ENCODE measurements around the gene PRKACA. TPM values are rescaled to one million over a fixed set of nuclear protein-coding genes. Genes with fewer than 3 reads are reported as not detected.

PRKACA gene
- total and polyA plus RNA-seq, 2 donors (not counting 1 experiment from before 2014, with no cell fraction given): 43.6 to 67.4 TPM

- Histone ChIP-seq H3K4me3 (replicated peaks in 1 of 4; ENCODE audit: control extremely low read depth in 1 of 4, insufficient read depth in 1 of 4, low read depth in 3 of 4, low read length in 4 of 4) (no peak overlapping the region), H3K4me1 (ENCODE audit: control insufficient read depth, extremely low read depth, insufficient read depth, low read length) (no peaks in the 10 kb centered on the region), H3K9ac (ENCODE audit: insufficient read depth, low read length) (no peak overlapping the region), H3K27me3 (ENCODE audit: control insufficient read depth, insufficient read depth, low read length) (peaks cover 5% of the 10 kb centered on the region), H3K27ac (ENCODE audit: insufficient read depth, low read length) (no peak overlapping the region), H3K36me3 (ENCODE audit: control insufficient read depth, insufficient read depth, low read length) (no peaks in the 10 kb centered on the region), H2AFZ (ENCODE audit: low read length) (no peak overlapping the region), H3K79me2 (ENCODE audit: control insufficient read depth, insufficient read depth, low read length) (no peaks in the 10 kb centered on the region), H4K20me1 (ENCODE audit: control insufficient read depth, extremely low read depth, insufficient read depth, low read length) (no peaks in the 10 kb centered on the region), H3K4me2 (ENCODE audit: extremely low read depth, insufficient read depth, low read length) (no peak overlapping the region), H3K9me3 (ENCODE audit: control insufficient read depth, insufficient read depth, low read depth, low read length) (no peaks in the 10 kb centered on the region)
- TF ChIP-seq EZH2 (IDR thresholded peaks at IDR 0.05; ENCODE audit: low read length, missing control alignments) (no peak), CTCF (conservative IDR thresholded peaks at IDR 0.05 in 1 of 2, IDR thresholded peaks at IDR 0.05 in 1 of 2; ENCODE audit: low read depth in 1 of 2, low read length in 2 of 2) (no peak)
- no peak for DNase-seq (ENCODE audit: low read depth in 2 of 2)
These were observed 54.5 kb downstream of the PRKACA start for GRCh38 chr19:14063105-14063504.

- Histone ChIP-seq H3K79me2 (ENCODE audit: control insufficient read depth, insufficient read depth, low read length) (no peaks in the 10 kb centered on the region), H4K20me1 (ENCODE audit: control insufficient read depth, extremely low read depth, insufficient read depth, low read length) (no peaks in the 10 kb centered on the region), H3K9me3 (ENCODE audit: control insufficient read depth, insufficient read depth, low read depth, low read length) (no peaks in the 10 kb centered on the region), H3K9ac (ENCODE audit: insufficient read depth, low read length) (no peak overlapping the region), H3K27me3 (ENCODE audit: control insufficient read depth, insufficient read depth, low read length) (peaks cover 5% of the 10 kb centered on the region), H2AFZ (ENCODE audit: low read length) (no peak overlapping the region), H3K36me3 (ENCODE audit: control insufficient read depth, insufficient read depth, low read length) (no peaks in the 10 kb centered on the region), H3K4me3 (replicated peaks in 1 of 4; ENCODE audit: control extremely low read depth in 1 of 4, insufficient read depth in 1 of 4, low read depth in 3 of 4, low read length in 4 of 4) (no peak overlapping the region), H3K4me2 (ENCODE audit: extremely low read depth, insufficient read depth, low read length) (no peak overlapping the region), H3K27ac (ENCODE audit: insufficient read depth, low read length) (no peak overlapping the region), H3K4me1 (ENCODE audit: control insufficient read depth, extremely low read depth, insufficient read depth, low read length) (no peaks in the 10 kb centered on the region)
- no peak for TF ChIP-seq CTCF (conservative IDR thresholded peaks at IDR 0.05 in 1 of 2, IDR thresholded peaks at IDR 0.05 in 1 of 2; ENCODE audit: low read depth in 1 of 2, low read length in 2 of 2)
- TF ChIP-seq EZH2 (IDR thresholded peaks at IDR 0.05; ENCODE audit: low read length, missing control alignments): no peak
- no peak for DNase-seq (ENCODE audit: low read depth in 2 of 2)
These were observed 55.1 kb downstream of the PRKACA start for GRCh38 chr19:14062558-14062855.

GRCh38 chr19:14061751-14062557 lies 55.6 kb downstream of the PRKACA start, which contains the start of gene PALM3:
Gene PALM3, minus strand, starts transcription at chr19:14062076. Its CDS starts 96 bp downstream, at chr19:14061980.
- Histone ChIP-seq H3K4me2 (ENCODE audit: extremely low read depth, insufficient read depth, low read length) (no peak within 1 kb of the TSS), H3K9me3 (ENCODE audit: control insufficient read depth, insufficient read depth, low read depth, low read length) (no peaks in the 10 kb centered on the region), H3K27me3 (ENCODE audit: control insufficient read depth, insufficient read depth, low read length) (peaks cover 5% of the 10 kb centered on the region), H3K27ac (ENCODE audit: insufficient read depth, low read length) (no peak within 1 kb of the TSS), H2AFZ (ENCODE audit: low read length) (no peak within 1 kb of the TSS), H3K9ac (ENCODE audit: insufficient read depth, low read length) (no peak within 1 kb of the TSS), H3K79me2 (ENCODE audit: control insufficient read depth, insufficient read depth, low read length) (no peaks in the 10 kb centered on the region), H3K4me1 (ENCODE audit: control insufficient read depth, extremely low read depth, insufficient read depth, low read length) (no peaks in the 10 kb centered on the region), H3K36me3 (ENCODE audit: control insufficient read depth, insufficient read depth, low read length) (no peaks in the 10 kb centered on the region), H3K4me3 (replicated peaks in 1 of 4; ENCODE audit: control extremely low read depth in 1 of 4, insufficient read depth in 1 of 4, low read depth in 3 of 4, low read length in 4 of 4) (no peak within 1 kb of the TSS), H4K20me1 (ENCODE audit: control insufficient read depth, extremely low read depth, insufficient read depth, low read length) (no peaks in the 10 kb centered on the region)
- no peak for TF ChIP-seq EZH2 (IDR thresholded peaks at IDR 0.05; ENCODE audit: low read length, missing control alignments)
- no peak for TF ChIP-seq CTCF (conservative IDR thresholded peaks at IDR 0.05 in 1 of 2, IDR thresholded peaks at IDR 0.05 in 1 of 2; ENCODE audit: low read depth in 1 of 2, low read length in 2 of 2)
- no peak for DNase-seq (ENCODE audit: low read depth in 2 of 2)

Data from fibroblast of lung (primary cell).